Thoracic aorta (tissue), 2 donors: ENCODE data around the gene TRMU. TPM values are rescaled to one million over a fixed set of nuclear protein-coding genes. Genes with fewer than 3 reads are reported as not detected.

ENCODE experiments used
- ATAC-seq: fragments of 150-250 bp; one replicate; pipeline ENCODE4 v1.8.0; 2017; ENCODE audit warnings: low read depth; ENCODE audit not compliant: insufficient number of reproducible peaks, low FRiP score
- DNase-seq: peaks from one replicate; pipeline ENCODE4 v3.0.0-alpha.2; 2020; ENCODE audit warnings: low spot score
- H3K27ac ChIP-seq, 2 donors: fragments of 200-600 bp; sonication (generic); 1 replicate in 1 of 2; 2 replicates in 1 of 2; pipeline ENCODE4 v1.5.1; 2016; ENCODE audit warnings: mild to moderate bottlenecking in 2 of 2, moderate library complexity in 2 of 2
- H3K27me3 ChIP-seq: fragments of 200-600 bp; sonication (generic); replicated peaks from 2 replicates; pipeline ENCODE4 v1.6.0; 2016; ENCODE audit warnings: mild to moderate bottlenecking; ENCODE audit not compliant: insufficient read depth
- H3K36me3 ChIP-seq: fragments of 200-600 bp; sonication (generic); one replicate; pipeline ENCODE4 v1.5.1; 2016
- H3K4me1 ChIP-seq, 2 donors: fragments of 200-600 bp; sonication (generic); 1 replicate in 1 of 2; 2 replicates in 1 of 2; pipeline versions ENCODE4 v1.5.1 to v1.6.0; 2016; ENCODE audit warnings: low read depth in 2 of 2, mild to moderate bottlenecking in 1 of 2; ENCODE audit not compliant: control insufficient read depth in 1 of 2
- H3K4me3 ChIP-seq: fragments of 200-600 bp; sonication (generic); 2 replicates; pipeline ENCODE4 v1.5.1; 2016; ENCODE audit warnings: mild to moderate bottlenecking
- H3K9me3 ChIP-seq: fragments of 200-600 bp; sonication (generic); 2 replicates; pipeline ENCODE4 v1.5.1; 2016
- total RNA-seq, 2 donors: library from RNA; depleted of rRNA; stranded (reverse); fragments of >200 nt; gene quantifications; one replicate each; pipeline versions ENCODE4 v1.1.0 to v1.2.3, GENCODE V29; 2016
- TF ChIP-seq, protein P1 (sequence below): fragments of 200-600 bp; sonication (generic); IDR thresholded peaks from one replicate; pipeline ENCODE4 v1.5.1; 2019; ENCODE audit warnings: antibody characterized with exemption

TRMU gene
- total RNA-seq, 2 donors from 2014 or later = 30.2 to 45.4 TPM

DNA sequence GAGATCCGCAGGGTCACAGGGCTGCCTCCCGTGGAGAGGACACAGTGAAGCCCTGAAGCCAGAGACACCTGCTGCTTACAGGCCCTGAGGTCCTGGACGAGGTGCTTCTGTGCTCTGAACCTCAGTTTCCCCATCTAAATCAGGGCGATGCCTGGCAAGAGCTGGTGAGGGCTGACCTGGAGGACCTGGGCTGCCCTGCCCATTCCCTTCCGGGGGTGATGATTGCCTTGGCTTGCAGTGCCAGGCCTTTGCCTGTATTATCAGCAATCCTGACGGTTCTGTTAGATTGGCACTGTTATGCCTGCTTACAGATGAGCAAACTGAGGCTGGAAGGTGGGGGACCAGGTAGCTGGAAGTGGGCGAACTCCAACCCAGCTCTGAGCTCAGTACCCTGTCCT is 46.7 kb upstream of the TRMU start:
- Histone ChIP-seq H3K27ac (no peak overlapping the region), H3K9me3 (no peaks in the 10 kb centered on the region), H3K4me1 (no peaks in the 10 kb centered on the region), H3K27me3 (no peaks in the 10 kb centered on the region), H3K4me3 (no peak overlapping the region), H3K36me3 (peaks cover 52% of the 10 kb centered on the region)
- ATAC-seq (no peak), DNase-seq (no peak)
- TF ChIP-seq, protein P1, sequence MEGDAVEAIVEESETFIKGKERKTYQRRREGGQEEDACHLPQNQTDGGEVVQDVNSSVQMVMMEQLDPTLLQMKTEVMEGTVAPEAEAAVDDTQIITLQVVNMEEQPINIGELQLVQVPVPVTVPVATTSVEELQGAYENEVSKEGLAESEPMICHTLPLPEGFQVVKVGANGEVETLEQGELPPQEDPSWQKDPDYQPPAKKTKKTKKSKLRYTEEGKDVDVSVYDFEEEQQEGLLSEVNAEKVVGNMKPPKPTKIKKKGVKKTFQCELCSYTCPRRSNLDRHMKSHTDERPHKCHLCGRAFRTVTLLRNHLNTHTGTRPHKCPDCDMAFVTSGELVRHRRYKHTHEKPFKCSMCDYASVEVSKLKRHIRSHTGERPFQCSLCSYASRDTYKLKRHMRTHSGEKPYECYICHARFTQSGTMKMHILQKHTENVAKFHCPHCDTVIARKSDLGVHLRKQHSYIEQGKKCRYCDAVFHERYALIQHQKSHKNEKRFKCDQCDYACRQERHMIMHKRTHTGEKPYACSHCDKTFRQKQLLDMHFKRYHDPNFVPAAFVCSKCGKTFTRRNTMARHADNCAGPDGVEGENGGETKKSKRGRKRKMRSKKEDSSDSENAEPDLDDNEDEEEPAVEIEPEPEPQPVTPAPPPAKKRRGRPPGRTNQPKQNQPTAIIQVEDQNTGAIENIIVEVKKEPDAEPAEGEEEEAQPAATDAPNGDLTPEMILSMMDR = no peak

DNA sequence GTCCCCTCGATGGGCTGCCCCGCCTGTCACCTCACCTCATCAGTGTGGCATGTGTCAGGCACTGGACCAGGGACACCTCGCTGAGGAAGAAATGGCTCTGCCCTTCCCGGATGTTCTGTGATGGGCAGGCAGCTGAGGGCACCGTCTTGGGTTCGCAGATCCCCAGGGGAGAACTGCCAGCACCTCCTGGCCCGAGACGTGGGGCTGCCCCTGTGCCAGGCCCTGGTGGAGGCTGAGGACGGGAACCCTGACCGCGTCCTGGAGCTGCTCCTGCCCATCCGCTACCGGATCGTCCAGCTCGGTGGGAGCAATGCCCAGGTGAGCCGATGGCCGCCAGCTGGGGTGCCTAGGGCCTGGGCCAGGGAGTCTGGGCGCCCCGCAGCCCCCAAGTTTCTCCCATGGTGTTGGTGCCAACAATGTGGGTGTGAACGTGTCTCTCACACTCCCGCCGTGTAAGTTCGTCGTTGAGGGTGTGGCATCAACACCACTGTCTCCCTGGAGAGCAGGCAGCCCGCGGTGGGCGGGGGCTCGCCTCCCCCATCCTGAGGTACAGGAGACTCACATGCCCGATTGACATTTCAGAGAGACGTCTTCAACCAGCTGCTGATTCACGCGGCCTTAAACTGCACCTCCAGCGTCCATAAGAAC is 46.1 kb upstream of the TRMU start:
- Histone ChIP-seq H3K9me3 (no peaks in the 10 kb centered on the region), H3K27ac (no peak overlapping the region), H3K36me3 (peaks cover 47% of the 10 kb centered on the region), H3K4me3 (no peak overlapping the region), H3K27me3 (no peaks in the 10 kb centered on the region), H3K4me1 (no peaks in the 10 kb centered on the region)
- TF ChIP-seq, protein P1 = no peak
- no peak for ATAC-seq
- no peak for DNase-seq

DNA sequence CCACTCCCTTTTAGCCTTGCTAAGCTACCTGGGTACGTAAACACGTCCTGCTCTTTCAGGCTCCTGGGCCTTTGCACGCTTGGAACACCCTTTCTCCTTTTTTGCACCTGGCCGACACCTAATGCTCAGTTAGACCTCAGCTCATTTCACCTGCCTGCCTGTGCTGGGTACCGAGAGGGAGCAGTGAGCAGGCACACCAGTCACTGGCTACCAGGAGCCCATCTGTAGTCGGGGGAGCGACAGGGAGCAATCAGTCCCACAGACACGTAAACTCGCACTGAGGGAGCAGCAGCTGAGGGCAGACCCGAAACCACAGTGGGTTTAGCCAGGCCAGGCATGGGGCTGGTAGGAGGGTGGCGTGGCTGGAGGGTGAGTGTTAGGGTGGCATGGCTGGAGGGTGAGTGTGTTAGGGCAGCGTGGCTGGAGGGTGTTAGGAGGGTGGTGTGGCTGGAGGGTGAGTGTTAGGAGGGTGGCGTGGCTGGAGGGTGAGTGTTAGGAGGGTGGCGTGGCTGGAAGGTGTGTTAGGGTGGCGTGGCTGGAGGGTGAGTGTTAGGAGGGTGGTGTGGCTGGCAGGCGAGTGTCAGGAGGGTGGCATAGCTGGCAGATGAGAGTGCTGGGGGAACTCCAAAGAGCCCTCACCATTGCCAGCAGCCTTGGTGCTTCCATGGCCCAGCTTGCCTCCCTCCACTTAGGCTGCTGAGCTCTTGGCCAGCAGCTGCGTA is 45.2 kb upstream of the TRMU start:
- H3K27ac ChIP-seq = no peak overlapping the region
- TF ChIP-seq, protein P1 = no peak
- H3K36me3 ChIP-seq = peaks cover 39% of the 10 kb centered on the region
- H3K4me3 ChIP-seq = no peak overlapping the region
- no peak for DNase-seq
- H3K9me3 ChIP-seq = no peaks in the 10 kb centered on the region
- peaks cover 0 to under 1% of the 10 kb centered on the region in 2 donors for H3K4me1 ChIP-seq
- no peaks in the 10 kb centered on the region for H3K27me3 ChIP-seq
- no peak for ATAC-seq

DNA sequence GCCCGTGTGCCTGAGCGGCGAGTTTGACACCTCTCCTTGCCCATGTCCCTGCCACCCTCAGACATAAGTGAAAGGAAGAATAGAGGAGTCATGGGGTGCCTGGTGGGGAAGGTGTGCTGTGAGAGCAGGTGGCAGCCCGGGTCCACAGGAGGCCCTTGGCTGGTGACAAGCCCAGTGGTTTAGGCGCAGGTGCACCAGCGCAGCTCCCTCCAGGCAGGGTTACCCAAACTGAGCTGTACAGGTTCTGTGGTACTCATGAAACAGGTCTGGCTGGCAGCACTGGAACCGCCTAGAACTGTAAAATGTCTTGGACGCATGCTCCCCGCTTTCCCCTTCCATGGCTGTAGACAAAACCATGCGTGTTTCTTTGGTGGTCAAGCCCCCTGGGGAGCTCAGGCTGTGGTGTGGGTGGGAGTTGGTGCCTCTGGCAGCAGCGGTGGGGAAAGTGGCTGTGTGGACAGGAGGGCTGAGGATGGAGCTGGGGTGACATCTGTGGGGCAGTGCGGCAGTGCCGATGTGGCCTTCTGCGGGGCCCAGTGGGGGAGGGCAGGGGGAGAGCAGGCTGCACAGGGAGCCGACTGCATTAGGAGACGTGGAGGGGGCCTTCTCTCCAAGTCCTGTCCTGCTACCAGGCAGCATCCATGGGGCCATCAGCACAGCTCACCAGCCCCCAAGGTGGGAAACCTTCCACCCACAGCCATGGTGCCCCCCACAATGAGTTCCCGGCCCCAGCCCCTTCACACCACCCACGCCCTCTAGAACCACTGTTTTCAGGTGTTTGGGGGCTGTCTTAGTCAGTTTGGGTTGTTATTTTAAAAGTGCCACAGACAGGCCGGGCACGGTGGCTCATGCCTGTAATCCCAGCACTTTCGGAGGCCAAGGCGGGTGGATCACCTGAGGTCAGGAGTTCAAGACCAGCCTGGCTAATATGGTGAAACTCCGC is 44.4 kb upstream of the TRMU start:
- Histone ChIP-seq H3K9me3 (no peaks in the 10 kb centered on the region), H3K4me1 (peaks cover 4 to 9% of the 10 kb centered on the region in 2 donors), H3K4me3 (no peak overlapping the region), H3K27ac (no peak overlapping the region), H3K27me3 (no peaks in the 10 kb centered on the region), H3K36me3 (peaks cover 35% of the 10 kb centered on the region)
- DNase-seq = no peak
- no peak for ATAC-seq
- TF ChIP-seq, protein P1 = no peak

DNA sequence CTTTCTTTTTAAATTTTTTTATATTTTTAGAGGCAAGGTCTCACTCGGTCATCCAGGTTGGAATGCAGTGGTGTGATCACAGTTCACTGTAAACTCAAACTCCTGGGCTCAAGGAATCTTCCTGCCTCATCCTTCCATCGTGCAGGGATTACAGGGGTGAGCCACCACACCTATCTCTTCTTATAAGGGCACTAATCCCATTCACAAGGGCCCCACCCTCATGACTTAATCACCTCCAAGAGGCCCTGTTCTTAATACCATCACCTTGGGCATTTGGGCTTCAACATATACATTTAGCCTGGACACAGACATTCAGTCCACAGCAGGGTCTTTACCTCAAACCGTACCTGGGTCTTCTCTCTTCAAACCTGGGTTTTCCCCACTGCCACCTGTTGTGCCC is 43.3 kb upstream of the TRMU start:
- peaks cover 35% of the 10 kb centered on the region for H3K36me3 ChIP-seq

More for the DNA sequence above, 43.3 kb upstream of the TRMU start:
- H3K27me3 ChIP-seq = no peaks in the 10 kb centered on the region
- H3K4me1 ChIP-seq = peaks cover 9 to 15% of the 10 kb centered on the region in 2 donors
- no peaks in the 10 kb centered on the region for H3K9me3 ChIP-seq
- TF ChIP-seq, protein P1 = no peak
- DNase-seq (no peak), ATAC-seq (no peak)
- no peak overlapping the region for H3K27ac ChIP-seq
- no peak overlapping the region for H3K4me3 ChIP-seq
